HG03039 (cell line): ENCODE data around the gene SGPP2.
"Not testable (repeated sequence)": the region's sequence is repeated elsewhere in the genome, so short reads cannot be mapped to it uniquely, and the experiment has no call there.

Source experiments
- ATAC-seq: cut with Tn5 transposase; IDR thresholded peaks from one replicate; pipeline ENCODE4 v1.9.1; 2021; ENCODE audit warnings: mild to moderate bottlenecking, moderate library complexity; ENCODE audit not compliant: unreplicated experiment

Gene SGPP2

GRCh38 chr2:222424276-222424728 lies at the start of gene SGPP2:
Gene SGPP2, plus strand, starts transcription at chr2:222424543. Its CDS starts 60 bp downstream, at chr2:222424603.
- peak; percentile 28 for ATAC-seq

GRCh38 chr2:222375798-222376197 lies 48.5 kb upstream of the SGPP2 start:
- no peak for ATAC-seq

- ATAC-seq: no peak
Measured at GRCh38 chr2:222380456-222380855, 43.9 kb upstream of the SGPP2 start.

GRCh38 chr2:222381566-222381965 lies 42.8 kb upstream of the SGPP2 start:
- ATAC-seq: no peak

- ATAC-seq: no peak
Measured at GRCh38 chr2:222383255-222383654, 41.1 kb upstream of the SGPP2 start.

GRCh38 chr2:222391743-222392285 lies 32.5 kb upstream of the SGPP2 start:
- no peak for ATAC-seq

GRCh38 chr2:222393733-222394267 lies 30.5 kb upstream of the SGPP2 start:
- no peak for ATAC-seq

- no peak for ATAC-seq
Measured at GRCh38 chr2:222398446-222398885, 25.9 kb upstream of the SGPP2 start.

GRCh38 chr2:222399038-222399783 lies 25.1 kb upstream of the SGPP2 start:
- ATAC-seq: no peak

GRCh38 chr2:222404151-222404905 lies 20.0 kb upstream of the SGPP2 start:
- ATAC-seq: no peak

- ATAC-seq: no peak
Measured at GRCh38 chr2:222408684-222409083, 15.7 kb upstream of the SGPP2 start.

GRCh38 chr2:222410534-222410933 lies 13.8 kb upstream of the SGPP2 start:
- no peak for ATAC-seq

GRCh38 chr2:222412334-222412733 lies 12.0 kb upstream of the SGPP2 start:
- not testable (repeated sequence) for ATAC-seq

- no peak for ATAC-seq
Measured at GRCh38 chr2:222413295-222413911, 10.9 kb upstream of the SGPP2 start.

GRCh38 chr2:222418739-222419138 lies 5.6 kb upstream of the SGPP2 start:
- ATAC-seq: no peak

GRCh38 chr2:222420508-222420907 lies 3.8 kb upstream of the SGPP2 start:
- no peak for ATAC-seq

GRCh38 chr2:222421626-222422025 lies 2.7 kb upstream of the SGPP2 start:
- no peak for ATAC-seq

- no peak for ATAC-seq
Measured at GRCh38 chr2:222423186-222423585, 1.2 kb upstream of the SGPP2 start.

- ATAC-seq: peak; percentile 39
Measured at GRCh38 chr2:222423632-222424275, 589 bp upstream of the SGPP2 start.
